NCI-H187 (cell line): ENCODE data around the gene ARSJ.

Experiments used
- DNase-seq, 2 experiments: peaks; one replicate each; lab custom pipeline; 2025; lab: John Stamatoyannopoulos, UW

The ARSJ gene

DNA sequence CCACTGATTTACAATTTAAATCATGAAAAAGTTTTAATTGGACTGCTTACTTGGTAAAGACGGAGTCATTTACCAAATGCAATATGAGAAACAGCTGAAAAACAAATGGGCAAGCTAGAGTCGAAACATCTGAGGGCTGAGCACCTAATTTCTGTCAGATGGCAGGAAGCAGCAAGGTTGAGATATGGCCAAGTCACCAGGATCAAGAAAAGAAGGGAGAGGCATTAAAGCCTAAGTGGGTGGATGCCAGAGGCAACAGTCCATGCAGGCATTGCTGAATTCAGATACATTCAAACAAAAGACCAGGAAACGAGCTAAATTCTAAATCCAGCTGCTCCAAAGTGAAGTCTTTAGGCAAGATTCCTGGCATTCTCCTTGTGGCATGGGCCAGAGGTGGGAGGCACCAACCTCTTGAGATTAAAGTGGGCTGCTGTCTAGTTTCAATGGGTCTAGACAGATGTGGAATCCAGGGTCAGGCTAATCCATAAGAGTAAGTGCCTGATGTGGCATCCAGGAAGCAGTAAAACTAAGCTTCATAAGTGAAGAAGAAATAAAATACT is 8.0 kb upstream of the ARSJ start:
- DNase-seq: no peak

DNA sequence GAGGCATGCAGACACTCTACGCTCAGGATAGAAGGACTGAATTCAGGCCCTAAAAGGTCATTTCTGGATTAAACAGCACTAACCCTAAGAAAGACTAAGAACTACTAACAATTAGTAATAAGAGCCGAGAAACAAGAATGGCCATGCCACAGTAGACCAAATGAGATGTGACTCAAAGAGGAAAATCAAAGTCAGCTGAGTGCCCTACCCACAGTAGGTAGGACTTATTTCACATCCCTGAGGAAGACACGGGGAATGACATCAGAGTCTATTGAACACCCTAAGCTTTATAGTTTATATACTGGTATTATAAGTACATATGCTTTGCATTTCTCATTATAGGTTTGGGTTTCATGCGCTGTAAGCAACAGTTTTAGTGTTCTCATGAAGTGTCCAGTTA is 2.7 kb upstream of the ARSJ start:
- DNase-seq: no peak

DNA sequence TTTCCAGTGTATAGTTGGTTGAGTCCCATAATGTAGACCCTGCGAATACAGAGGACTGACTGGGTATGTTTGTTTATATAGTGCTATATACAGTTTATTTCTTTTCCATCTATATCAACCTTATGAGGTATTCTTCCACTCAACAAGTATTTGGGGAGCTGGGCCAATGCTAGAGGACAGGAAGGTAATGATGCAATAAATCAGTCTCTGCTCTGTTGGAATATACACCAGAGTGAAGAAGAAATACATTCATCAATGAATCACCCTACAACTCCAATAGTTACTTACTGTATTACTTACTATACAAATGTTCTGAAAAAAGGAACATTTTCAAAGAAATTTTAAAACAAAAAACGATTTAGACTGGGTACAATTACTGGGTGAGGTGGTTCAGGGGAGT is 2.1 kb upstream of the ARSJ start:
- no peak for DNase-seq

DNA sequence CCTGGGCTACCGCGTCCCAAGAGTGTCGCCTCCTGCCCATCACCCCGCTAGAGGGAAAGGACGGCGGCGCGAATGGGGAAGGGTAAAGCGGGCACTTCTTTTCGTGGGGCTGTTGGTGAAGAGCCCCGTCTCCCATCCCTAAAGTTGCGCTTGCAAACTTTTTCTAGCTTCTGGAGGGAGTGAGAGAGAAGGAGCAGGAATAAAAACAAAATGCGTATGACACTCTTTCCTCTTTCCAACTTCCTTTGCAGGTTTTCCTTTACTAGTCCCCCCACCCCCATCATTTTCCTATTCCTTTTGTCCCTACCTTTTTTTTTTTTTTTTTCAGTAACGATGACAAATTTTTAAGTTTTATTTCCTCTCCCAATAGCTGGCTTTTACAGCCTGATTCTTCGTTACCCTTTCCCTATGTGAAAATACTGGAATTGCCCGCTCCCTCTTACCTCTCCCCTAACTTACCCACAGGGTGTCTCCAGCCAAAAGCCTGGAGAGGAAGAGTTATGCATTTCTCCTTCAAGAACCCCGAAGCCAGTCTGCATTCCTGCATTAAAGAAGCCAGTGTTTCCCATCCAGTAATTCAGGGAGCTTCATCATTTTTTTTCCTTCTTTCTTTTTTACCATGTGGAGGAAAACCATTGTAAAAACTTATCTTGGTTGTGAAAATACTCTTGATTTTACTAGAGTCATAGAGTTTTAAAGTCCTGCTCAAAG is 613 bp upstream of the ARSJ start:
- DNase-seq: no peak

DNA sequence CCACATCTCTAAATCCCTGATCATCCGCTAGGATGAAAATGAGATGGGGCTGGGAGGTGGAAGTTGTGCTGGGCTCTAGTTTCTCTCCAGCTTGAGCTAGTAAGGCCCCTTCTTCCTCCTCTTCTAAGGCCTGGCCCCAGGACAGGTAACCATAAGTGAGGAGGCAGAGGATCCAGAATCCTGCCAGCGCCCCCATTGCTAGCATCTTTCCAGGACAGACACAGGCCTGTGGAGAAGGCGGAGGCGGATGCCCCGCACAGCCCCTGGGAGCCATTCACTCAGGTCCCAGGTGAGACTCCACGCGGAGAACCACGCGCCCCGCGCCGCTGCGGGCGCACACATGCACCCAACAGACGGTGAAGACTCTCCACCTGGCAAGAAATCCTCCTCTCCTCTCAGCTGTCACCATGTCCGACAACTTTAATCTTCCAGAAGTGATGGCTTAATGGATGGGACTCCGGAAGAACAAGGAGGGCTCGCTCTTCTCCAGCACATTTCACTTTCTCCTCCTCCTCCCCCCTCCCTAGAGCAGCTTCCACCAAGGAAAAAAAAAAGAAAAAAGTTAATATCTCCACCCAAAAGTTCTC is 793 bp downstream of the ARSJ start:
- DNase-seq: no peak

DNA sequence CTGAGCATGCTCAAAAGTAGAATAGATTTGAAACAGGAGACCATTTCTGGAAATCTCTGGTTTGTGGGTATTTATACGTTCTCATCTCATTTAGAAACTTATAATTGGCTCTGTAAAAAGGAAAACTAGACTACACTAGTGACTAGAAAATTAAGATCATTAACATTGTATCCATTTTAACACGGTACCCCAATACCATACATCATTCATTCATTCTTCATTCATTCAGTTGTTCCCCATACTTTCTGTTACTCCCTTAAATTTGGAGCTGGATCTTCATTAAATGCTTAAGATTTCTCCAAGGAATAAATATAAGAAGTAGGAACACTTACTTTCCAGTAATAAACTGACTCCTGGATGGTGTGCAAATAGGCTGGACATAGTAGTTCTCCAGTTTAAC is 1.3 kb downstream of the ARSJ start:
- DNase-seq: no peak

DNA sequence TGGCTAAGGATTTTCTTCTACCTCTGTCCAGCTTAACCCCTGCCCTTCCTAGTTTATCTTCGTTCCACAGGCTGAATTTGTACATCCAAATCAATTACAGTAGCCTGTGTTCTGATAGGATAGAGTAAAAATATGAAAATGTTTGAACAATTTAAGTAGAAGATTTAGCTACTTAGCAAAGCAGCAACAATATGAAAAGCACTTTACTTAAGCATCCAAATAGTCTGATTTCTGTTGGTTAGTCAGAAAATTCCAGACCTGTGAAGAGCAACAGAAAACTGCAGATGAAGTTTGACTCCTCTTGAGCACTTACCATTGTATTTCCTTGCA is 2.0 kb downstream of the ARSJ start:
- no peak for DNase-seq

DNA sequence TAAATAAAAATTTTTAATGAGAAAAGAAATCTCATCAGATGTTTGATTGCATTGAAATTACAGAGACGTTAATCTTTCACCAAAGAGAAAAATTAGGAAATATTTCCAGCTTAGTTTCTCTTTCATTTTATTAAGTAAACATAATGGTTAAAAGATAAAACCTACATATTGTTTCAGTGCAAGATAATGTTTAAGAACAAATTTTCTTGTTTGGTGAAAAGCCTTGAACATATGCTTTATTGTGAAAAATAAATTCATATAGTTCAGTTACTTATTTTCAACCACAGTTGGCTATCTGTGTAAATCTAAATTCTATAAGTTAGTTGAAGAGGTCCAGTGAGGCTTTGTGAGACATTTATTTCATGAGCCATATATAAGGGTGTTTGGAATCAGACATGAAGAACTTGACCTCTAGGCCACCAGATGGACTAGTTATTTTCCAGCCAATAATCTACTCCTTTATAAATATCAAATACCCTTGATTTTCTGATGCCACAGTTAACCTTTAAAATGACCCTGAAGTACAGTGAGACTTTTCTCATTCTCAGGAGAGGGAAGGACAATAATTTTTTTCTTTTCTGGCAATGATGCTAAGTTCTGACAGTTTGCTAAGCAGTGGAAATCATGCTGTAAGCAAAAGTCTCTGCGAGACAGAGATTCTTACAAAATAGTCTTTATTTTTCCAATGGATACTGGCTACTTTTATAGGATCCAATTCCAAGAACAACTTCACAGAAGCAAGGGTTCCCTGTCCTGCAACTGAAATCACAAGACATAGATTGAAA is 2.5 kb downstream of the ARSJ start:
- DNase-seq: no peak

DNA sequence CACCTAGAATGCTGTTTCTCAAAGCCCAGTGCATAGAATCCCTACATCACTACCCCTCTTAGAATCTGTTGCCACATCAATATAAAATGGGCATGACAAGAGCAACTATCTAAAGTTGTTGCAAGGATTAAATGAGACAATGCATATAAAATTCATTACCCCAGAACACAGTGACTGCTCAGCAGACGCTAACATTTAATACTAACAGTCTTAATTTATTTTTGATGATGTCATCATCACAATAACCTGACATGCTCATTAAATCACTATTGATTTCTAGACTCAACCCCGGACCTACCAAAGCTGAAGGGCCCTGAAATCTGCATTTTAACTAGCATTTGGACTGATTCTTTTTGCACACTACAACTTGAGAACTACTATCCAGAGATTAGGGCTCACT is 3.9 kb downstream of the ARSJ start:
- no peak for DNase-seq

DNA sequence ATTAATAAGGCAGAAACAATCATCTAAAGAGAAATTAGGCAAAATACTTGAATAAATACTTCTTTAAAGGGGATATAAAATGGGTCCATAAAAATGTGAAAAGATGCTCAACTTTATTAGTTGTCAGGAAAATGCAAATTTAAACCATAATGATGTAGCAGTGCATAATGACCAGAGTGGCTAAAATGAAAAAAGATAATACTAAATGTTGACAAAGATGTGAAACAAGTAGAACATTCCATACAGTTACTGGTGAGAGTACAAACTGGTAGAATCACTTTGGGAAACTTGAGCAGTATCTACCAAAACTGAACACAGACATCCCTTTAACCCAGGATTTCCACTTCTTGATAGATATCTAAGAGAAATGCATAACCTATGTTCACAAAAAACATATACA is 5.0 kb downstream of the ARSJ start:
- no peak for DNase-seq

DNA sequence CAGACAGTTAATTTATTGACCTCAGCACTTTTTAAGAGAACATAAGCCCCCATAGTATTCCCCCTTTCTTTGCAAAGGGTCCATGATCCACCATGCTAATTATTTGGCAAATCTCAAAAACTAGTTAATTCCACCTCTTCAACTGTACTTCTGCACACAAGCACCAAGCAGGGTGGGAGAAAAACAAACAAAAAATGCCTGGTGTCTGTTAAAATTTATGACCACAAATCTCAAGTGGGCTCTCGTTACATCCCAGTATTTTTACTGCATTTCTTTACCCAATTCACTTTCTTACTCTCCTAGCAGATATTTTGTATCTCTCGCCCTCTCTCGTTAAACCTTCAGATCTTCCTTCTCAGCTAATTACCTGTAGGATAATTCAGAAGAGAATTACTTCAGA is 6.1 kb downstream of the ARSJ start:
- no peak for DNase-seq

DNA sequence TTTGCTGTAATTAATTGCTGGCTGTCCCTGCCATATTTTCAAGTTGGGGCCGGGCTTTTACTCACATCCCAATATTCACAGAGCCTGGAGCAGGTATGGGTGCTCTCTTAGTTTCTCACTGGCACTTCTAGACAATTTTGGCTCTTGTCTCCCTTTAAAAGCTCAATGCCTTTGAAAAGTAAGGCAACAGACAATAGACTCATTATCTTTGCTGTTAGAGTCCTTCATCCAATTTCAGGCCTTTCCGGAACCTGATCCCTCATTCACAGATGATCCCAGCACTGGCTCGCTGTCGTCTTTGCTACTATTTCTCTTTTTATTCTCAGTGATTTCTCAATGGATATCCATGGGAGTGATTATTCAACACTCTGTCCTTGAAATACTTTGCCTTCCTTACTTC is 6.7 kb downstream of the ARSJ start:
- DNase-seq: no peak

DNA sequence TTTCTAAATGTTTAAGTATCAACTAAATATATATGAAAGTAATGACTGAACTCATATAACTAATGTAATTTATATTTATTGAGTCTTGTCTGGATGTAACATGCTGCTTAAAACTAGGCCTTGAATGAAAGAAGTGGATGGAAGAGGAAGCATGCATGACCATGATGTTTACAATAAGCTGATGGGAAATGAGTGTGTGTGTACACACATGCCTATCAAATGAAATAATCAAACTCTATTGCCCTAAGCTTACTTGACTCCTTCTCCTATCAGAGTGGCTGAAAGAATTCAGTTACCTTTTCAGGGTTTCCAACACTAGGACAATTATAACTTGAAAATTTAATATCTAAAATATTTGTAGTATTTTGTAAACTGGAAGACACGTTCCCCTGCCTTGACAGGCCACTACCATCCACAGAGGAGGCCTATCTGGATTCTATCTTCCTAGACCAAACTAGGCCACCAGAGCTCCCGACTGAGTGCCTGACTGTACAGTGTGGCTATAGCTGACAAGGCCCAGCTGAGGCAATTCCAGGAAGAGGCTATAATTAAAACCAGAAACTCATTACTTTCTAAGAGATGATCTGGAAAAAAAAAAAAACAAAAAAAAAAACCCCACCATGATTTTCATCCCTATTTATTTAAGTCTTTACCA is 7.6 kb downstream of the ARSJ start:
- no peak for DNase-seq

DNA sequence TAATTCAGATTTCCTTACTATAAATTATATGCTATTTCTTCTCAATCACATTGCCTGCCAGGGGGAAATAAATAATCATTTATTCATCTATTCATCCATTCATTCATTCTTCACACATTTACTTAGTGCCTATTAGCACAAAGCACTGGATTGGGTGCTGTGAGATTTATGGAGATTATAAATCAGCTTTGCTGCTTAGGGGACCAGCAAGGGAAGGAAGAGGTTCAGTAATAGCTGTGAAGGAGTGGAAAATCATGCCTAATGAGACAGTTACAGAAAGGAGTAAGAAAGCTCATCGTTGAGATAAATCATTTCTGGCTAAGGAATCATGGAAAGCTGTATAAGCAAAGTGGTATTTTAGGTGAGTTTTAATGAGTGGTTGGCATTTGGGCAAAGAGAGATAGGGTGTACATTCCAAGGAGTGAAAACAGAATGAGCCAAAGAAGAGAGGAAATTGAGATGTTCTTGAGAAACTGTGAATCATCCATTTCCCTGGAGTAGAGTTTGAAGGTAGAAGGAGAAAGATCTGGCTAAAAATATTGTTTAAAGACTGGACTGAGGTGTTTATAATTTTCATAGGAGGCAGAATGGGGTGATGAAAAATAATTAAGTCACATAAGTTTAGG is 9.6 kb downstream of the ARSJ start:
- DNase-seq: no peak

DNA sequence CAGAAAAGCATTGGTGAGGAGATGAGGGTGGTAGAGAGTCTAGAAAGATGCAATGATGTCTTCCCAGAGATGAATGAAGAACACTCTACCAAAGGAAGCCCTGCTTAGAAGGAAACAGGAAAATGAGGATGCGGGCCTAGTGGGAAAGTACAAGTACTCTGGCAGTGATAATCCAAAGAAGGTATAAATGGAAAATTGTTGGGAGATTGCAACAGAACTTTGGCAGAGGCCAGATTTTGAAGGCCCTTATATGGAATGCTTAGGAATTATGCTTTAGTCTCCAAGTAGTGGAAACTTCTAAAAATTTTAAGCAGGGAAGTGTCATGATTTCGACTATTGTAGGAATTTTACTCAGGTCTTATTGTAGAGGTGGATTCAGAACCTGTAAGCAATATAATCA is 11.0 kb downstream of the ARSJ start:
- DNase-seq: no peak

DNA sequence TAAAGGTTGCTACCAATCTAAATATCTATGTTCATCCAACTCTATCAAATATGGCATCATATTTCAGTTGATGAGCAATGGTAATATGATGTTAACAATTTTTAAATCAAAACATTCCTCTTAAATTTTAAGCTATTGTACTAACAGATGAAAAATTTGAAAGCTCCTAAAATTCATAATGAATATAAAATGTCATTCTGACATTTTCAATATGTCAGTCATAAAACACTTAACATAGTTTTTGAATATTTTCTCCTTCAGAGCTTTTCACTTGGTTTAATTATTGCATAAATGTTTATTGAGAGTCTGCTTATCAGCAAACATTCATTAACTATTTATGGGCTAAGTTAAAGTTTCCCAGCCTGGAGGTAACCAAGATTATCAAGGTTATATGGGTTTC is 11.8 kb downstream of the ARSJ start:
- no peak for DNase-seq

DNA sequence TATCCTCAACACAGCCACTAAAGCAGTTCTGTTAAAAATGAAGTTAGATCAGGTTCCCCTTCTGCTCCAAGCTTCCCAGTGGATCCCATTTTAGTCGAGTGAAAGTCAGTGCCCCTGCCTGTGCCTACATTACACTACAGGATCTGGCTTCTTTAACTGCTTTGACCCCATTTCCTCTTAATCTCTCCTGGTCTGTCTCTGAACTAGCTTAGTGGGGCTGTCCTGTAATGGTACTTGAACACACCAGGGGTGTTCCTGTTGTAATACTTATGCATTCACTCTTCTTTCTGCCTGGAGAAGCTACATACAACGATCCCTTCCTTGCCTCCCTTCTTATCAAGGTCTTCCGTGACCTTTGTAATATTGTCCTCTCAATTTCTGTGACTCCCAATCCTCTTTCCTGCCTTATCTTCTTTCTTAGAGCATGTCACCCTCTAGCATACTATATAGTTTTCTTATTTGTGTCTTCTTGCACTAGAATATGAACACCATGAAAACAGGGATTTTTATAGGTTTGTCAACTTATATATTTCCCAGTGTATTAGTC is 16.7 kb downstream of the ARSJ start:
- no peak for DNase-seq

DNA sequence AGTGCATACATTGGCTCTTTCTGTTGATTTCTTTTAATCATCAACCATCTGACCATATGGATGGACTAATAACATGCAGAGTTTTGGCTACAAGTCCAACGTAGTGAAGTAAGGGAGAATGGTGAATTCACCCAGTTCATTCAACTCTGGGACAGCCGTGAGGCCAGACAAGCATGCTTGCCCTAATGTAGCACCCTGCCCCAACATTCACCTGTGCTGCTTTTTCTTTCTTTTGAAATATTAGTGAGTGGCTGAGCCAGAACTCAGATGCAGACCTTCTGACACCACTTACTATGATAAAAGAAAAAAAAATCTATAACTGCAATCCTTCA is 17.5 kb downstream of the ARSJ start:
- DNase-seq: no peak

DNA sequence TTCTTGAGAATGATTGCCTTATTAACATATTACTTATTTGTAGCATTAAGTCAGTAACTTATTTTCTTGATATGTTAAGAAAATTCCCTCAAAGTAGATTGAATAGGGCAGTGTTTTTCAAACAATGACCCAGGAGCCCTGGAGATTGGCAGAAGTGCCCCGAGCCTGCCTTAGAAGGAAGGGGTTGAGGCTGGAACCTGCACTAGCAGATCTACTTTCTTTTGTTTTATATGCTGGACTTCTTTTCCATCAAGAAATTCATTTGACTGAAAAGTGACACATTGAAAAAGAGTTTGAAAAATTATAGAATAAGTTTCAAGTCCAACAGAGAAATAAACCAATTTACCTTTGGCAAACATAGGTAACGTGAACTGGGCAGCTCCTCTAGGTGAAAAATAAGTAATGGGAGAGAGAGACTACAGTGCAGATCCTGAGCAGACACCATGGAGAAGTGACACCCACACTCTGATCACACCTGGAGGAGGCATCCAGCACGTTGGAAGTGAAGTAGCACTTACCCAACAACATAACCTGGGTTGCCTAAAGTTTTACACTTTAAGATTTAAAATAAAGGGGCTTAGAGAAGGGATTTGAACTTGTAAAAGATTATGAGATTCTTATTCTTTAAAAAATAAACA is 18.6 kb downstream of the ARSJ start:
- DNase-seq: no peak

DNA sequence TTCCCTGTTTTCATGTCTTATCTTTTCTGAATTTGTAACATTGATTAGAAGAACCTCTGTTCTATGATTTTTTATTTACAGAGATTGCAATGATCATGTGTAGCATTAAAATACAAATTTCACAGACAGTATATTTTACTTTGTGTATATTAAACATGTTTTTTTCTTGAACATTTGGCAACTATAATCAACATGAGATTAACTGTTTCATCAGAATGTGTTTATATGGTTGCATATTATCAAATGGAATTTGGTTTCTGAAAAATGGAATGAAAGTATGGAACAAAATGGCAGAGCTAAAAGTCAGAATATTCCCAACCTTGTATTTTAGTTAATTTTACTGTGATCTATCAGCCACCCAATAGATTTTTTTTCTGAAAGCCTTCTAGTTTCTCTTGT is 19.9 kb downstream of the ARSJ start:
- no peak for DNase-seq

DNA sequence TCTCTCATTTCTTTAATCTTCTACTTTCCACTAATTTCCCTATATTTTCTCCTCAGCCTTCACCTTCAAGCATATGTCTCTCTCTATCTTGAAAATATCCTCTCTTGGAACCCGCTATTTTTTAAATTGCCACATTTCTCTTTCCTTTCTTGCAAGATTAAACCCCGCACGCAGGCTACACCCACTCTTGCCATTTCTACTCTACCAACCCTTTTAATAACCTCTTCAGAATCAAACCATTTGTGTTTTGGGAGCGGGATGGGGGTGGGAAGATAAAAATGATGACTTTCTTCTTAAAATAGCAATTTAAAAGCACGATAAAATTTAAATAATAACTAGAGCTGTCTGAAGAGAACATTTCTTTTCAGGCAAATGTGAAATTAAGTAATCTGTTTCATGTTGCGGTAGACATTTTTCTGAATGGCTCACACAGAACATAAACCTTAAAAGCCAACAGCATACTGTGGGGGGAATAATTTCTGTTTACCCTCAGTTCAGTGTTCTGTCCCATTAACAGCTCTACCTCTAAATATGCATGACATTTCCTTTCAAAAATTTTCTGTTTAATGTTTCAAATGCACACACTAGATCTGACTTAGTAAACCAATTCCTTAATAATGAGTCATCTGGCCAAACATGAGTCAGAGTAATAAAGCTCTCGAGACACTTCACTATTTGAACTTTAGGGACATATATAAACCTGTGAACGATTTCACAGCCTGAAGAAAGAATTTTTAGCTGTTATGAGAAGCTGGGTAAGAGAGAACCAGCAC is 20.5 kb downstream of the ARSJ start:
- no peak for DNase-seq
